Neutrophil (primary cell): ENCODE results near the gene MACF1.
"Not testable (repeated sequence)": the region's sequence is repeated elsewhere in the genome, so short reads cannot be mapped to it uniquely, and the experiment has no call there.

Experiments used
- H3K27ac ChIP-seq: fragments of 200-600 bp; sonication (generic); 2 replicates; pipeline ENCODE4 v1.5.1; 2016; ENCODE audit warnings: mild to moderate bottlenecking, moderate library complexity
- H3K27me3 ChIP-seq: fragments of 200-600 bp; sonication (generic); 2 replicates; pipeline ENCODE4 v1.6.0; 2016; ENCODE audit warnings: mild to moderate bottlenecking
- H3K36me3 ChIP-seq: fragments of 200-600 bp; sonication (generic); 2 replicates; pipeline ENCODE4 v1.5.1; 2017
- H3K4me1 ChIP-seq, 2 experiments: fragments of 200-600 bp in 1 of 2; sonication (generic) in 1 of 2; 1 replicate in 1 of 2; 2 replicates in 1 of 2; pipeline versions ENCODE4 v1.5.1 to v1.6.1; 2013 to 2016; ENCODE audit warnings: low read depth in 1 of 2, low read length in 1 of 2, mild to moderate bottlenecking in 1 of 2, moderate library complexity in 1 of 2; ENCODE audit not compliant: control insufficient read depth in 1 of 2, insufficient read depth in 1 of 2
- H3K4me3 ChIP-seq, 2 experiments: fragments of 200-600 bp in 1 of 2; sonication (generic) in 1 of 2; 1 replicate in 1 of 2; 2 replicates in 1 of 2; pipeline ENCODE4 v1.5.1; 2013 to 2016; ENCODE audit warnings: low read depth in 1 of 2, low read length in 1 of 2, mild to moderate bottlenecking in 1 of 2, moderate library complexity in 1 of 2
- H3K9me3 ChIP-seq: fragments of 200-600 bp; sonication (generic); 2 replicates; pipeline ENCODE4 v1.5.1; 2016
- CTCF ChIP-seq: fragments of 200-600 bp; sonication (generic); IDR thresholded peaks from 2 replicates; pipeline ENCODE4 v1.5.1; 2016; ENCODE audit warnings: antibody characterized with exemption

The MACF1 gene

GRCh38 chr1:39458991-39459390, 254.5 kb downstream of the MACF1 start:
- Histone ChIP-seq H3K36me3 (peaks cover 98% of the 10 kb centered on the region), H3K27ac (no peak overlapping the region), H3K27me3 (no peaks in the 10 kb centered on the region), H3K4me3 (no peak overlapping the region), H3K4me1 (no peaks in the 10 kb centered on the region), H3K9me3 (no peaks in the 10 kb centered on the region)
- no peak for TF ChIP-seq CTCF

- Histone ChIP-seq H3K27ac (no peak overlapping the region), H3K27me3 (no peaks in the 10 kb centered on the region), H3K4me3 (no peak overlapping the region), H3K4me1 (no peaks in the 10 kb centered on the region), H3K9me3 (no peaks in the 10 kb centered on the region), H3K36me3 (peaks cover 98% of the 10 kb centered on the region)
- no peak for TF ChIP-seq CTCF
Measured at GRCh38 chr1:39462074-39462473, 257.6 kb downstream of the MACF1 start.

- Histone ChIP-seq H3K4me3 (no peak overlapping the region), H3K27ac (no peak overlapping the region), H3K4me1 (no peaks in the 10 kb centered on the region), H3K36me3 (peaks cover 96% of the 10 kb centered on the region), H3K9me3 (no peaks in the 10 kb centered on the region), H3K27me3 (no peaks in the 10 kb centered on the region)
- no peak for TF ChIP-seq CTCF
Measured at GRCh38 chr1:39466413-39467107, 262.1 kb downstream of the MACF1 start.

- not testable (repeated sequence) for H3K27ac ChIP-seq, H3K4me1 ChIP-seq, H3K9me3 ChIP-seq, H3K27me3 ChIP-seq, H3K4me3 ChIP-seq
- H3K36me3 ChIP-seq, result peaks cover 96% of the 10 kb centered on the region
Measured at GRCh38 chr1:39467108-39467720, 262.7 kb downstream of the MACF1 start.

- no peaks in the 10 kb centered on the region for H3K27me3 ChIP-seq
- H3K9me3 ChIP-seq, result no peaks in the 10 kb centered on the region
- H3K36me3 ChIP-seq, result peaks cover 92% of the 10 kb centered on the region
- no peak overlapping the region for H3K27ac ChIP-seq
- H3K4me1 ChIP-seq, result no peaks in the 10 kb centered on the region
- no peak for TF ChIP-seq CTCF
- no peak overlapping the region for H3K4me3 ChIP-seq
Measured at GRCh38 chr1:39469150-39469549, 264.7 kb downstream of the MACF1 start.

- peaks cover 3 to 7% of the 10 kb centered on the region in 2 experiments for H3K4me1 ChIP-seq
- no peak overlapping the region for H3K4me3 ChIP-seq
- peaks cover 87% of the 10 kb centered on the region for H3K36me3 ChIP-seq
- H3K27ac ChIP-seq, result no peak overlapping the region
- no peaks in the 10 kb centered on the region for H3K9me3 ChIP-seq
- no peaks in the 10 kb centered on the region for H3K27me3 ChIP-seq
- TF ChIP-seq CTCF, result no peak
Measured at GRCh38 chr1:39470040-39470439, 265.5 kb downstream of the MACF1 start.
